Spinal cord (tissue), 10 donors: ENCODE measurements around the gene CCP110. TPM values are rescaled to one million over a fixed set of nuclear protein-coding genes. Genes with fewer than 3 reads are reported as not detected.

Experiments
- DNase-seq, 6 donors: peaks; one replicate each; pipeline versions ENCODE4 v3.0.0 to v3.0.0-alpha.2; 2013 to 2015; ENCODE audit warnings: low spot score in 6 of 6, low read depth in 4 of 6
- H3K27ac ChIP-seq: one replicate; pipeline ENCODE4 v1.5.1; 2013; ENCODE audit warnings: low read depth, low read length, control low read depth
- H3K27me3 ChIP-seq: one replicate; pipeline ENCODE4 v1.6.1; 2013; ENCODE audit warnings: low read length; ENCODE audit not compliant: control insufficient read depth, insufficient read depth
- H3K36me3 ChIP-seq: one replicate; pipeline ENCODE4 v1.6.1; 2013; ENCODE audit warnings: low read length; ENCODE audit not compliant: control insufficient read depth, insufficient read depth
- H3K4me1 ChIP-seq: one replicate; pipeline ENCODE4 v1.6.1; 2013; ENCODE audit warnings: low read length; ENCODE audit not compliant: control insufficient read depth, insufficient read depth
- H3K4me3 ChIP-seq: one replicate; pipeline ENCODE4 v1.5.1; 2013; ENCODE audit warnings: low read depth, low read length, control low read depth
- H3K9me3 ChIP-seq: one replicate; pipeline ENCODE4 v1.6.1; 2013; ENCODE audit warnings: low read length; ENCODE audit not compliant: control insufficient read depth, insufficient read depth
- WGBS: methylation state at CpG from one replicate; pipeline ENCODE4 v1.1.5; 2013; ENCODE audit warnings: missing lambda C conversion rate; ENCODE audit not compliant: insufficient coverage; 5-methylcytosine and 5-hydroxymethylcytosine counted together
- long read RNA-seq, 4 donors: transcript quantifications; one replicate each; lab custom pipeline, GENCODE V29; 2026
- polyA plus RNA-seq, 2 donors: library from polyadenylated mRNA; unstranded; fragments of 120-200 nt; gene quantifications; one replicate each; pipeline ENCODE4 v1.2.1, GENCODE V29; 2013; ENCODE audit not compliant: insufficient read length in 2 of 2
- total RNA-seq, 2 donors: library from RNA; depleted of rRNA in 1 of 2; stranded (reverse); fragments of 120-200 nt in 1 of 2; fragments of >200 nt in 1 of 2; gene quantifications; one replicate each; pipeline versions ENCODE4 v1.2.3 to v1.2.4, GENCODE V29; 2013 to 2014
- donor health status: healthy.

The CCP110 gene
- 10 to 100 TPM; 24.5 to 78.1 TPM for total RNA-seq
- 10 to 100 TPM; 34.0 to 44.2 TPM for polyA plus RNA-seq
- long read RNA-seq, donor 1, partial matches to known transcripts, result 5 of 5 reads
- long read RNA-seq, donor 1, other reads (novel, unspliced or antisense), result 0 of 5 reads
- long read RNA-seq, donor 2, partial matches to known transcripts, result 8 of 8 reads
- long read RNA-seq, donor 2, other reads (novel, unspliced or antisense), result 0 of 8 reads
- long read RNA-seq, donor 3, result 0 reads
- long read RNA-seq, donor 4, partial matches to known transcripts, result 0 of 1 reads
- long read RNA-seq, donor 4, other reads (novel, unspliced or antisense), result 0 of 1 reads

GRCh38 chr16:19523559-19524355 lies at the start of gene CCP110:
Gene CCP110, plus strand, starts transcription at chr16:19523942. Its CDS starts 3,940 bp downstream, at chr16:19527882.
- WGBS, result under 1% methylated on average over 50 of the region's 51 CpGs

GRCh38 chr16:19474617-19475016 lies 49.1 kb upstream of the CCP110 start:
- Histone ChIP-seq H3K4me3 (no peak overlapping the region), H3K27ac (no peak overlapping the region), H3K4me1 (no peaks in the 10 kb centered on the region), H3K36me3 (no peaks in the 10 kb centered on the region), H3K27me3 (no peaks in the 10 kb centered on the region), H3K9me3 (no peaks in the 10 kb centered on the region)
- DNase-seq, result peak in 1 of 6 donors; percentile 6
- WGBS, result 17% methylated on average over 1 of the region's 5 CpGs

More at GRCh38 chr16:19523559-19524355, at the start of gene CCP110:
- peak within 1 kb of the TSS; percentile 60 for H3K4me3 ChIP-seq
- H3K9me3 ChIP-seq, result no peaks in the 10 kb centered on the region
- peaks cover 8% of the 10 kb centered on the region for H3K36me3 ChIP-seq
- peaks cover 11% of the 10 kb centered on the region for H3K4me1 ChIP-seq
- peak; percentile 80 to 99 (median 95) for DNase-seq
- H3K27ac ChIP-seq, result peak within 1 kb of the TSS; percentile 65
- H3K27me3 ChIP-seq, result no peaks in the 10 kb centered on the region

GRCh38 chr16:19478505-19478904 lies 45.2 kb upstream of the CCP110 start:
- Histone ChIP-seq H3K4me1 (no peaks in the 10 kb centered on the region), H3K9me3 (no peaks in the 10 kb centered on the region), H3K27ac (no peak overlapping the region), H3K36me3 (no peaks in the 10 kb centered on the region), H3K4me3 (no peak overlapping the region), H3K27me3 (no peaks in the 10 kb centered on the region)
- no peak for DNase-seq
- 73% methylated on average over 1 of the region's 1 CpG for WGBS

DNA sequence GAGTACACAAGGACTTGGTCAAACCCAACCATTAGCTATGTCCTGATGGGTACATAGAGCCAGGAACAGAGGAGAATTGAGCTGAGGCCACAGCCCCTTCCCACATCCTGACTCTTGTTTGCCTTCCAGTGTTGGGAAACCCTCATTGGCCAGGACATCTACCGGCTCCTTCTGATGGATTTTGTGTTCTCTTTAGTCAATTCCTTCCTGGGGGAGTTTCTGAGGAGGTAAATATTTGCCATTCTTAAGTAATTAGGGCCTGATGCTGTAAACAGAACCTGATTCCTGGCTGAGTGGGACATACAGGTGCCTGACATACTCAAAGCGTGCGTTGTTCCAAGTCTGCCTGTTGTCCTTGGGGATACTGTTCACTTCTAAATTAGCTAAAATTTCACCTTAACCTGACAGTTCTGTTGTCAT lies 44.4 kb upstream of the CCP110 start:
- Histone ChIP-seq H3K9me3 (no peaks in the 10 kb centered on the region), H3K36me3 (no peaks in the 10 kb centered on the region), H3K4me3 (no peak overlapping the region), H3K27ac (no peak overlapping the region), H3K4me1 (no peaks in the 10 kb centered on the region), H3K27me3 (no peaks in the 10 kb centered on the region)
- no peak for DNase-seq
- WGBS, result 89% methylated on average over 3 of the region's 3 CpGs

GRCh38 chr16:19481296-19481695 lies 42.4 kb upstream of the CCP110 start:
- no peaks in the 10 kb centered on the region for H3K9me3 ChIP-seq
- WGBS, result no CpG with 5 or more reads among the region's 2 CpGs
- no peak overlapping the region for H3K4me3 ChIP-seq
- H3K27ac ChIP-seq, result no peak overlapping the region
- no peaks in the 10 kb centered on the region for H3K36me3 ChIP-seq
- DNase-seq, result no peak
- no peaks in the 10 kb centered on the region for H3K4me1 ChIP-seq
- no peaks in the 10 kb centered on the region for H3K27me3 ChIP-seq

DNA sequence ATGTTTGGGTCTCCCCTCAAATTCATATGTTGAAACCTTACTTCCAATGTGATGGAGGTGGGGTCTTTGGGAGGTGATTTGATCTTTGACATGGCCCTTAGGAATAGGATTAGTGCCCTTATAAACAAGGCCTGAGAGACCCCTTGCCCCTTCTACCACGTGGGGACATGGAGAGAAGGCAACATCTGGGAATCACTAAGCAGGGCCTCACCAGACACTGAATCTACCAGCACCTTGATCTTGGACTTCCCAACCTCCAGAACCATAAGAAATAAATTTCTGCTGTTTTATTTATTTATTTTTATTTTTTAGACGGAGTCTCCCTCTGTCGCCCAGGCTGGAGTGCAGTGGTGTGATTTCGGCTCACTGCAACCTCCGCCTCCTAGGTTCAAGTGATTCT lies 42.0 kb upstream of the CCP110 start:
- Histone ChIP-seq H3K4me3 (no peak overlapping the region), H3K36me3 (no peaks in the 10 kb centered on the region), H3K27ac (no peak overlapping the region), H3K27me3 (no peaks in the 10 kb centered on the region), H3K4me1 (no peaks in the 10 kb centered on the region), H3K9me3 (no peaks in the 10 kb centered on the region)
- 96% methylated on average over 3 of the region's 5 CpGs for WGBS
- no peak for DNase-seq

- no peak overlapping the region for H3K27ac ChIP-seq
- no peaks in the 10 kb centered on the region for H3K27me3 ChIP-seq
- DNase-seq, result no peak
- H3K4me3 ChIP-seq, result no peak overlapping the region
- no peaks in the 10 kb centered on the region for H3K9me3 ChIP-seq
- H3K4me1 ChIP-seq, result no peaks in the 10 kb centered on the region
- WGBS, result no CpG with 5 or more reads among the region's 1 CpG
- H3K36me3 ChIP-seq, result no peaks in the 10 kb centered on the region
These were observed 41.5 kb upstream of the CCP110 start for GRCh38 chr16:19482291-19482690.

GRCh38 chr16:19484096-19484495 lies 39.6 kb upstream of the CCP110 start:
- H3K36me3 ChIP-seq, result no peaks in the 10 kb centered on the region
- no peak overlapping the region for H3K4me3 ChIP-seq
- H3K27ac ChIP-seq, result no peak overlapping the region
- WGBS, result no CpG with 5 or more reads among the region's 3 CpGs
- no peak for DNase-seq
- no peaks in the 10 kb centered on the region for H3K27me3 ChIP-seq
- no peaks in the 10 kb centered on the region for H3K4me1 ChIP-seq
- no peaks in the 10 kb centered on the region for H3K9me3 ChIP-seq

GRCh38 chr16:19485611-19486010 lies 38.1 kb upstream of the CCP110 start:
- Histone ChIP-seq H3K9me3 (no peaks in the 10 kb centered on the region), H3K4me1 (no peaks in the 10 kb centered on the region), H3K4me3 (no peak overlapping the region), H3K27ac (no peak overlapping the region), H3K27me3 (no peaks in the 10 kb centered on the region), H3K36me3 (no peaks in the 10 kb centered on the region)
- WGBS, result 82% methylated on average over 2 of the region's 5 CpGs
- DNase-seq, result no peak
